Lung (tissue), 12 donors: ENCODE measurements around the gene HOXC9. TPM values are rescaled to one million over a fixed set of nuclear protein-coding genes. Genes with fewer than 3 reads are reported as not detected.

Experiments
- ATAC-seq: fragments of 200-7000 bp; cut with Tn5 transposase; one replicate; pipeline ENCODE4 v1.9.1; 2020; ENCODE audit warnings: moderate number of reproducible peaks; ENCODE audit not compliant: insufficient read depth, low FRiP score
- DNase-seq, 3 donors: peaks; one replicate each; pipeline ENCODE4 v3.0.0-alpha.2; 2013 to 2017
- H3K27ac ChIP-seq, 2 donors: one replicate each; pipeline ENCODE4 v1.5.1; 2013; ENCODE audit warnings: mild to moderate bottlenecking in 2 of 2, moderate library complexity in 2 of 2, control low read depth in 1 of 2, inconsistent platforms in 1 of 2, low read depth in 1 of 2, low read length in 1 of 2
- H3K27me3 ChIP-seq, 3 donors: one replicate each; pipeline ENCODE4 v1.5.1; 2013; ENCODE audit warnings: low read length in 2 of 3; ENCODE audit not compliant: control insufficient read depth in 3 of 3, insufficient read depth in 3 of 3
- H3K36me3 ChIP-seq, 4 donors: one replicate each; pipeline ENCODE4 v1.5.1; 2013; ENCODE audit warnings: low read length in 4 of 4, mild to moderate bottlenecking in 1 of 4, moderate library complexity in 1 of 4; ENCODE audit not compliant: control insufficient read depth in 4 of 4, insufficient read depth in 4 of 4
- H3K4me1 ChIP-seq, 5 donors: one replicate each; pipeline ENCODE4 v1.5.1; 2013; ENCODE audit warnings: low read length in 5 of 5, mild to moderate bottlenecking in 2 of 5, moderate library complexity in 1 of 5; ENCODE audit not compliant: control insufficient read depth in 5 of 5, insufficient read depth in 5 of 5
- H3K4me3 ChIP-seq: one replicate; pipeline ENCODE4 v1.5.1; 2013; ENCODE audit warnings: mild to moderate bottlenecking, control low read depth, moderate library complexity
- H3K9ac ChIP-seq, 2 donors: one replicate each; pipeline ENCODE4 v1.5.1; 2013; ENCODE audit warnings: low read length in 2 of 2, control low read depth in 1 of 2; ENCODE audit not compliant: insufficient read depth in 1 of 2
- H3K9me3 ChIP-seq, 4 donors: one replicate each; pipeline ENCODE4 v1.5.1; 2013; ENCODE audit warnings: low read length in 3 of 4, mild to moderate bottlenecking in 1 of 4, moderate library complexity in 1 of 4; ENCODE audit not compliant: control insufficient read depth in 4 of 4, insufficient read depth in 3 of 4
- CTCF ChIP-seq: IDR thresholded peaks from 2 replicates; pipeline ENCODE4 v1.5.1; 2012; ENCODE audit warnings: mild to moderate bottlenecking; ENCODE audit errors: control extremely low read depth, extremely low read depth
- WGBS, 2 donors: extraction: QIAGEN DNeasy Blood & Tissue Kit; methylation state at CpG; one replicate each; pipeline ENCODE4 v1.1.7; 2013; 5-methylcytosine and 5-hydroxymethylcytosine counted together
- polyA plus RNA-seq, 2 donors: library from polyadenylated mRNA; stranded (reverse); fragments of 200-250 nt; gene quantifications; one replicate each; pipeline ENCODE4 v1.2.1, GENCODE V29; 2013
- total RNA-seq, 2 donors: library from RNA; depleted of rRNA in 1 of 2; stranded (reverse); fragments of >200 nt in 1 of 2; gene quantifications; one replicate each; pipeline ENCODE4 v1.2.1, GENCODE V29; 2014 to 2021
- donor health status: control.
- donor health status: control.
- donor health status: Bipolar disorder and iron deficiency.
- donor health status: healthy.
- donor health status: DM: yes; HTN: yes; CAD: no.

The HOXC9 gene
- total and polyA plus RNA-seq, 4 donors: 0.08 to 0.18 TPM; not detected in 2

DNA sequence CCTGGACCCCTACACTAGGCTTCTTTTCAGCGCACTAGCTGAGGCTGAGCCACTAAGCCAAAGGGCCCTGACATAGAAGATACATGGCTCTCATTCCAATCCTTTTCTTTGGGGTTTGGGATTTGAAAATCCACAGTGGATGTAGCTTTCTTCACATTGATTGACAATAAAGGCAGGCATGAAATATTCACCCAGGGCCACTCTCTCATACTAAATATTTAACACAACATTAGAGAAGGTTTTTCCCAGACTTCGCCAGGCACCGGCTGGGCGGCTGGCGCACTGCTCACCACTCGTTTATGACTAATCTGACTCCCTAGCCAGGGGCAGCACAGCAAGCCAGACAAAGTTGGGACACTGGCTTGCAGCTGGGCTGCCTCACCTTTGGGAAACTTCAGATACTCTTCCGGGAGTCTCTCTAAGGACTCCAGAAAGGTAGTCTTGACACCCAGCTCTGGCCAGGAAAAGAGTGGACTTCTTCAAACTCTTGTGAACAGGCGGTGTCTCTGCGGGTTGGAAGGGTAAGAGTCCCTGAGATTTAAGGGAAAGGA is 27.7 kb upstream of the HOXC9 start:
- no peak overlapping the region for H3K9ac ChIP-seq
- H3K27me3 ChIP-seq: peaks cover 39 to 98% (median 87%) of the 10 kb centered on the region in 3 donors

DNA sequence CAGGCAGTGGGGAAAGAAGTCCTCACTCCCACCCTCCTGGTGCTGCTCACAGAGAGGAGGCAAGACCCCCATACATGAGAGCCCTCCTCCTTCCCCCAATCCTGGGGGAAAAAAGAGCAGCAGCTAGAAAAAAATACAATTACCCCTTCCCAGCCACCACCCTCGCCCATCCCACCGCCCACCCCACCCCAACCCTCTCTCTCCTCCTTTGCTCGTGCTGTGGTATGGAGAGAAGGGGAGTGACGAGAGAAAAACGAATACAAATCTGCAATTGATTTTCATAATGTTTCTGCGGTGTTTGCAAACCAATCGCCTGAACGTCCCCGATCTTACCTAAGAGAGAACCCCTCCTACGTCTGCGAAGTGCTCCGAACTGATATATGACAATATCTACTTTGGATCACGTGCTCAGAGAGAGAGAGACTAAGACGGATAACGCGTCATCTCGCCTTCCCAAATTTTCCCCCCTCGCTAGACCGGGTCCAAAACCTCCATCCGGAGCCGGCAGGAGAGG is 27.2 kb upstream of the HOXC9 start, which contains the start of gene HOXC11:
Gene HOXC11 (plus strand): TSS at position 405 of the 514 bp plus-strand sequence. CDS start 116 bp downstream, outside the sequence.
- Histone ChIP-seq H3K4me3 (no peak within 1 kb of the TSS), H3K27me3 (peaks cover 41 to 98% (median 87%) of the 10 kb centered on the region in 3 donors), H3K9me3 (peaks cover 0 to 16% (median 0%) of the 10 kb centered on the region in 4 donors), H3K4me1 (peaks cover 0 to 16% (median 4%) of the 10 kb centered on the region in 5 donors), H3K36me3 (no peaks in the 10 kb centered on the region), H3K9ac (no peak within 1 kb of the TSS), H3K27ac (no peak within 1 kb of the TSS)
- no peak for DNase-seq
- 6 to 10% methylated on average over 21 of the region's 21 CpGs for WGBS, 2 donors
- no peak for ATAC-seq
- no peak for TF ChIP-seq CTCF

More for the DNA sequence above, 27.7 kb upstream of the HOXC9 start:
- Histone ChIP-seq H3K27ac (no peak overlapping the region), H3K4me3 (no peak overlapping the region), H3K36me3 (no peaks in the 10 kb centered on the region), H3K4me1 (peaks cover 0 to 16% (median 4%) of the 10 kb centered on the region in 5 donors), H3K9me3 (peaks cover 0 to 16% (median 0%) of the 10 kb centered on the region in 4 donors)
- ATAC-seq (no peak), DNase-seq (no peak)
- WGBS, 2 donors: 22 to 27% methylated on average over 9 of the region's 9 CpGs
- TF ChIP-seq CTCF: no peak

DNA sequence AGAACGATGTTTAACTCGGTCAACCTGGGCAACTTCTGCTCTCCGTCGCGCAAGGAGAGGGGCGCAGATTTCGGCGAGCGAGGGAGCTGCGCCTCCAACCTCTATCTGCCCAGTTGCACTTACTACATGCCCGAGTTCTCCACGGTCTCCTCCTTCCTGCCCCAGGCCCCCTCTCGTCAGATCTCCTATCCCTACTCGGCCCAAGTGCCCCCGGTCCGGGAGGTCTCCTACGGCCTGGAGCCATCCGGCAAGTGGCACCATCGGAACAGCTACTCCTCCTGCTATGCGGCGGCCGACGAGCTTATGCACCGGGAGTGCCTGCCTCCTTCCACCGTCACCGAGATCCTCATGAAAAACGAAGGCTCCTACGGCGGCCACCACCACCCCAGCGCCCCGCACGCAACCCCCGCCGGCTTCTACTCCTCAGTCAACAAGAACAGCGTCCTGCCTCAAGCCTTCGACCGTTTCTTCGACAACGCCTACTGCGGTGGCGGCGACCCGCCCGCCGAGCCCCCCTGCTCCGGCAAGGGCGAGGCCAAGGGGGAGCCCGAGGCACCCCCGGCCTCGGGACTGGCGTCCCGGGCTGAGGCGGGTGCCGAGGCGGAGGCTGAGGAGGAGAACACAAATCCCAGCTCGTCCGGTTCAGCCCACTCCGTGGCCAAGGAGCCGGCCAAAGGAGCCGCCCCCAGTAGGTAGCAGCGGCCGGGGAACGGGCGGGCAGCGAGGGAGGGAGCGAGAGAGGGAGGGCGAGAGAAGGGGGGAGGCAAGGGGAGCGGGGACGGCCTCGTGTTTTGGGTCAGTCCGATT is 26.5 kb upstream of the HOXC9 start:
- Histone ChIP-seq H3K36me3 (no peaks in the 10 kb centered on the region), H3K9ac (no peak overlapping the region), H3K27me3 (peaks cover 40 to 98% (median 86%) of the 10 kb centered on the region in 3 donors), H3K27ac (no peak overlapping the region), H3K9me3 (peaks cover 0 to 17% (median 0%) of the 10 kb centered on the region in 4 donors), H3K4me1 (peaks cover 0 to 16% (median 4%) of the 10 kb centered on the region in 5 donors), H3K4me3 (no peak overlapping the region)
- TF ChIP-seq CTCF: no peak
- ATAC-seq (no peak), DNase-seq (no peak)
- WGBS, 2 donors: 2 to 4% methylated on average over 68 to 71 of the region's 71 CpGs
